ENCODE measurements around the gene PSMC2. TPM values are rescaled to one million over a fixed set of nuclear protein-coding genes. Genes with fewer than 3 reads are reported as not detected.

The PSMC2 gene
- total RNA-seq, 1 experiment from 2014 or later = 114 TPM

GRCh38 chr7:103325744-103326143, 21.7 kb upstream of the PSMC2 start:
- Mint-ChIP-seq H3K4me1 (ENCODE audit: low read depth, unreplicated experiment) (no peaks in the 10 kb centered on the region), H3K4me3 (ENCODE audit: low read depth, unreplicated experiment) (no peak overlapping the region), H3K27me3 (ENCODE audit: unreplicated experiment) (no peaks in the 10 kb centered on the region), H3K36me3 (ENCODE audit: insufficient read depth, unreplicated experiment) (peaks cover 35% of the 10 kb centered on the region), H3K27ac (ENCODE audit: unreplicated experiment) (no peak overlapping the region), H3K9me3 (ENCODE audit: low read depth, unreplicated experiment) (no peaks in the 10 kb centered on the region)
- CTCF ChIA-PET = no interaction called here
- no TSS peak for BruUV-seq (replicated peaks)
- TF ChIP-seq, protein P1, sequence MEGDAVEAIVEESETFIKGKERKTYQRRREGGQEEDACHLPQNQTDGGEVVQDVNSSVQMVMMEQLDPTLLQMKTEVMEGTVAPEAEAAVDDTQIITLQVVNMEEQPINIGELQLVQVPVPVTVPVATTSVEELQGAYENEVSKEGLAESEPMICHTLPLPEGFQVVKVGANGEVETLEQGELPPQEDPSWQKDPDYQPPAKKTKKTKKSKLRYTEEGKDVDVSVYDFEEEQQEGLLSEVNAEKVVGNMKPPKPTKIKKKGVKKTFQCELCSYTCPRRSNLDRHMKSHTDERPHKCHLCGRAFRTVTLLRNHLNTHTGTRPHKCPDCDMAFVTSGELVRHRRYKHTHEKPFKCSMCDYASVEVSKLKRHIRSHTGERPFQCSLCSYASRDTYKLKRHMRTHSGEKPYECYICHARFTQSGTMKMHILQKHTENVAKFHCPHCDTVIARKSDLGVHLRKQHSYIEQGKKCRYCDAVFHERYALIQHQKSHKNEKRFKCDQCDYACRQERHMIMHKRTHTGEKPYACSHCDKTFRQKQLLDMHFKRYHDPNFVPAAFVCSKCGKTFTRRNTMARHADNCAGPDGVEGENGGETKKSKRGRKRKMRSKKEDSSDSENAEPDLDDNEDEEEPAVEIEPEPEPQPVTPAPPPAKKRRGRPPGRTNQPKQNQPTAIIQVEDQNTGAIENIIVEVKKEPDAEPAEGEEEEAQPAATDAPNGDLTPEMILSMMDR (IDR thresholded peaks at IDR 0.05; ENCODE audit: unreplicated experiment) = no peak
- DNase-seq = no peak
- intact Hi-C loops (cut with micrococcal nuclease; ENCODE audit: unreplicated experiment) = no loop called here

DNA sequence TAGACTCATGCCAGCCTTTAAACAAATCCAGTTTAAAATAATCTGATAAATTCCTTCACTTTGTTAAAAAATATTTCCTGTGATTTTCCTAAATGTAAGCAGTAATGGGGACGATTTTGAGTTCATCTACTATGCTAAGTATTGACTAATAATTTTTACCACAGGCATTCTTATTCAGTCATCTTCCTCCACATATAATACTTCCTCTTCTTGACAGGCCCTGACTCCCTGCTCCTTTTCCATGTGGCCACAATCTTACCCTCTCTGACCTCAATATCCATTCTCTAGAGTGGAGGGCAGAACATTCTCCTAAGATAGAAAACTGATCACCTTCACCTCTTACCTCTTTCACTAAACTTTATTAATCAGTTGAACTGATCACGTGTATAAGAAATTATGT, 10.7 kb upstream of the PSMC2 start:
- H3K4me3 Mint-ChIP-seq (ENCODE audit: low read depth, unreplicated experiment) = no peak overlapping the region
- no TSS peak for BruUV-seq (replicated peaks)
- no peak for DNase-seq
- intact Hi-C loops (cut with micrococcal nuclease; ENCODE audit: unreplicated experiment) = no loop called here
- CTCF ChIA-PET = no interaction called here
- peaks cover 22% of the 10 kb centered on the region for H3K36me3 Mint-ChIP-seq (ENCODE audit: insufficient read depth, unreplicated experiment)
- TF ChIP-seq, protein P1 (IDR thresholded peaks at IDR 0.05; ENCODE audit: unreplicated experiment) = no peak
- H3K27me3 Mint-ChIP-seq (ENCODE audit: unreplicated experiment) = no peaks in the 10 kb centered on the region
- H3K4me1 Mint-ChIP-seq (ENCODE audit: low read depth, unreplicated experiment) = peaks cover 9% of the 10 kb centered on the region
- H3K9me3 Mint-ChIP-seq (ENCODE audit: low read depth, unreplicated experiment) = no peaks in the 10 kb centered on the region
- no peak overlapping the region for H3K27ac Mint-ChIP-seq (ENCODE audit: unreplicated experiment)

- CTCF ChIA-PET = no interaction called here
- no peak overlapping the region for H3K27ac Mint-ChIP-seq (ENCODE audit: unreplicated experiment)
Measured at GRCh38 chr7:103338864-103339263, 8.6 kb upstream of the PSMC2 start.

GRCh38 chr7:103341466-103341865, 6.0 kb upstream of the PSMC2 start:
- no TSS peak for BruUV-seq (replicated peaks)
- H3K36me3 Mint-ChIP-seq (ENCODE audit: insufficient read depth, unreplicated experiment) = peaks cover 34% of the 10 kb centered on the region
- H3K27me3 Mint-ChIP-seq (ENCODE audit: unreplicated experiment) = no peaks in the 10 kb centered on the region
- CTCF ChIA-PET = interaction anchor here (0.7 kb wide), 1 partner anchor 31 kb away, joined by 3 read pairs; no protein-coding TSS in a partner anchor
- intact Hi-C loops (cut with micrococcal nuclease; ENCODE audit: unreplicated experiment) = no loop called here
- peaks cover 9% of the 10 kb centered on the region for H3K4me1 Mint-ChIP-seq (ENCODE audit: low read depth, unreplicated experiment)
- H3K27ac Mint-ChIP-seq (ENCODE audit: unreplicated experiment) = peak overlapping the region; percentile 30
- TF ChIP-seq, protein P1 (IDR thresholded peaks at IDR 0.05; ENCODE audit: unreplicated experiment) = no peak
- no peak for DNase-seq
- no peak overlapping the region for H3K4me3 Mint-ChIP-seq (ENCODE audit: low read depth, unreplicated experiment)
- no peaks in the 10 kb centered on the region for H3K9me3 Mint-ChIP-seq (ENCODE audit: low read depth, unreplicated experiment)

More at GRCh38 chr7:103338864-103339263, 8.6 kb upstream of the PSMC2 start:
- BruUV-seq (replicated peaks) = no TSS peak
- peaks cover 25% of the 10 kb centered on the region for H3K36me3 Mint-ChIP-seq (ENCODE audit: insufficient read depth, unreplicated experiment)
- H3K27me3 Mint-ChIP-seq (ENCODE audit: unreplicated experiment) = no peaks in the 10 kb centered on the region
- DNase-seq = no peak
- no peak overlapping the region for H3K4me3 Mint-ChIP-seq (ENCODE audit: low read depth, unreplicated experiment)
- TF ChIP-seq, protein P1 (IDR thresholded peaks at IDR 0.05; ENCODE audit: unreplicated experiment) = no peak
- peaks cover 9% of the 10 kb centered on the region for H3K4me1 Mint-ChIP-seq (ENCODE audit: low read depth, unreplicated experiment)
- H3K9me3 Mint-ChIP-seq (ENCODE audit: low read depth, unreplicated experiment) = no peaks in the 10 kb centered on the region
- intact Hi-C loops (cut with micrococcal nuclease; ENCODE audit: unreplicated experiment) = no loop called here

All from Calu3 (cell line).